Measurements from ENCODE around the gene POLR3A. TPM values are rescaled to one million over a fixed set of nuclear protein-coding genes. Genes with fewer than 3 reads are reported as not detected.
A peak's percentile ranks its signal among the peaks of the same experiment; 100 is the strongest.

The POLR3A gene
- total RNA-seq, 3 donors from 2014 or later = 10.1 to 17.9 (median 13.4) TPM

DNA sequence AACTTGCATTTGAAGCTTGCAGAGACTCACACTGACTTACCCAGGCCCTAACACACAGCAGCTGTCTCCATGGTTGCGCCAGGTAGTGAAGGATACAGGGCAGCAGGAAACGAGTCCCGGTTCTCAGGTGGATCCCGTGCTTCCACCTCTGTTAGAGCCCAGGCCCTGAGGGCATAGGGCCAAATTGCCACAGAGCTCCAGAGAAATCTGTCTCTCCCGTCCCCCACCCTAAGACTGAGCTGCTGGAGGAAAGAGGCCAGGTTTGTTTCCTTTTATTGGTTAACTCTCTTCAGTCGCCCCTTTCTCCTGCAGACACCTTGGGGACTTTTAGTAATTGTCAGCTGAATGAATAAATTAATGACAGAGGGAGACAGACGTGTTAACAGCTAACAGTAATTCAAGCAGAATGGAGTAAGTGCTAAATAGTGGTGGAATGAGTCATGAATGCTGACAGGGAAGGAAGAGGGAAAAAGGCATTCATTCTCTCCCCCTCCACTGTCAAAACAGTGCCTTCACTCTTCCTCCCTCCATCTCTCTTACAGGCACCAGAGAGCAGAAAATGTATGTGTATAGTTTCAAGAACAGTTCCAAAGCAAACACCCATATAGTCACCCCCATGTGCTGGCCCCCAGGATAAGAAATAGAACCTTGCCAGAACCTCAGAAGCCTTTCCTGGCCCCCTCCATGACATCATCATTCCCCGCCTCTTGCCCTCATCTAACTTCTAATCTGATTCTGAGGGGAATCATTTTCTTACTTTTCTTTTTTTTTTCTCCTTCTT lies 86.0 kb downstream of the POLR3A start:
- intact Hi-C loops (cut with DNase I; ENCODE audit: low total_unique reads) = no loop called here
- H3K27me3 ChIP-seq = no peaks in the 10 kb centered on the region
- H3K27ac ChIP-seq = peak overlapping the region; percentile 58 to 73

GRCh38 chr10:77941790-77942189 lies 87.5 kb downstream of the POLR3A start:
- Histone ChIP-seq H3K36me3 (no peaks in the 10 kb centered on the region), H3K27ac (no peak overlapping the region), H3K4me3 (no peak overlapping the region), H3K4me1 (no peaks in the 10 kb centered on the region), H3K27me3 (no peaks in the 10 kb centered on the region), H3K9me3 (no peaks in the 10 kb centered on the region)
- intact Hi-C loops (cut with DNase I; ENCODE audit: low total_unique reads) = no loop called here
- no peak for DNase-seq (ENCODE audit: low spot score in 2 of 2)
- TF ChIP-seq POLR2A (IDR thresholded peaks at IDR 0.05) (no peak), POLR2AphosphoS5 (IDR thresholded peaks at IDR 0.05) (no peak)
- TF ChIP-seq, protein P1, sequence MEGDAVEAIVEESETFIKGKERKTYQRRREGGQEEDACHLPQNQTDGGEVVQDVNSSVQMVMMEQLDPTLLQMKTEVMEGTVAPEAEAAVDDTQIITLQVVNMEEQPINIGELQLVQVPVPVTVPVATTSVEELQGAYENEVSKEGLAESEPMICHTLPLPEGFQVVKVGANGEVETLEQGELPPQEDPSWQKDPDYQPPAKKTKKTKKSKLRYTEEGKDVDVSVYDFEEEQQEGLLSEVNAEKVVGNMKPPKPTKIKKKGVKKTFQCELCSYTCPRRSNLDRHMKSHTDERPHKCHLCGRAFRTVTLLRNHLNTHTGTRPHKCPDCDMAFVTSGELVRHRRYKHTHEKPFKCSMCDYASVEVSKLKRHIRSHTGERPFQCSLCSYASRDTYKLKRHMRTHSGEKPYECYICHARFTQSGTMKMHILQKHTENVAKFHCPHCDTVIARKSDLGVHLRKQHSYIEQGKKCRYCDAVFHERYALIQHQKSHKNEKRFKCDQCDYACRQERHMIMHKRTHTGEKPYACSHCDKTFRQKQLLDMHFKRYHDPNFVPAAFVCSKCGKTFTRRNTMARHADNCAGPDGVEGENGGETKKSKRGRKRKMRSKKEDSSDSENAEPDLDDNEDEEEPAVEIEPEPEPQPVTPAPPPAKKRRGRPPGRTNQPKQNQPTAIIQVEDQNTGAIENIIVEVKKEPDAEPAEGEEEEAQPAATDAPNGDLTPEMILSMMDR (IDR thresholded peaks at IDR 0.05) = no peak

More for the DNA sequence above, 86.0 kb downstream of the POLR3A start:
- Histone ChIP-seq H3K4me1 (no peaks in the 10 kb centered on the region), H3K36me3 (no peaks in the 10 kb centered on the region), H3K9me3 (no peaks in the 10 kb centered on the region), H3K4me3 (no peak overlapping the region)
- peak in 1 of 2 donors; percentile 58 for DNase-seq (ENCODE audit: low spot score in 2 of 2)
- TF ChIP-seq, protein P1 (IDR thresholded peaks at IDR 0.05) = no peak
- TF ChIP-seq POLR2A (IDR thresholded peaks at IDR 0.05) = no peak
- TF ChIP-seq POLR2AphosphoS5 (IDR thresholded peaks at IDR 0.05) = no peak

- no peaks in the 10 kb centered on the region for H3K9me3 ChIP-seq
- no peaks in the 10 kb centered on the region for H3K4me1 ChIP-seq
- TF ChIP-seq POLR2AphosphoS5 (IDR thresholded peaks at IDR 0.05) = no peak
- TF ChIP-seq POLR2A (IDR thresholded peaks at IDR 0.05) = no peak
- TF ChIP-seq, protein P1 (IDR thresholded peaks at IDR 0.05) = no peak
- no peaks in the 10 kb centered on the region for H3K36me3 ChIP-seq
- H3K27me3 ChIP-seq = no peaks in the 10 kb centered on the region
- intact Hi-C loops (cut with DNase I; ENCODE audit: low total_unique reads) = no loop called here
- DNase-seq (ENCODE audit: low spot score in 2 of 2) = no peak
- H3K4me3 ChIP-seq = no peak overlapping the region
- no peak overlapping the region for H3K27ac ChIP-seq
Observed at GRCh38 chr10:77940627-77941026, 88.7 kb downstream of the POLR3A start.

- no peak for DNase-seq (ENCODE audit: low spot score in 2 of 2)
- intact Hi-C loops (cut with DNase I; ENCODE audit: low total_unique reads) = no loop called here
Observed at GRCh38 chr10:77940225-77940624, 89.1 kb downstream of the POLR3A start.

DNA sequence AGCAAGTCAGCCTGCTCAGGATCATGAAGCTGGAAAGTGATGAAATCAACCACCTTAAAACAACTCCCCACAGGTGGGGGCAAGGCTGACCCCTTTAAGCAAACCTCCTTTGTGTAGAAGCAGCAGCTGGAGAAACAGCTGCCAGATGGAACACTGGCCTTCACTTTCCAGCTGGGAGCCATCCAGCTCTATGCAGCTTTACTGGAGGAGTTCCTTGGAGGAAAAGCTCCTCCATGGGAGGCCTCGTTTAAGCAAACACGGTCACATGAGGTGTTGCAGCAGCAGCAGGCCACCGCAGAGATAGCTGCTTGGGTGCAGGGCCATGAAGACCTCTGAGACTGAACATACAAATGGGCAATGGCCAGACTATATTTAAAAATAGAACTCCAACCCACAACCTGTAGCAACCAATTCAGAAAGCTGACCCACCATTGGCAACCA lies 89.7 kb downstream of the POLR3A start:
- Histone ChIP-seq H3K27me3 (no peaks in the 10 kb centered on the region), H3K27ac (peak overlapping the region in 1 of 2 donors; percentile 11), H3K4me1 (no peaks in the 10 kb centered on the region), H3K36me3 (no peaks in the 10 kb centered on the region), H3K9me3 (no peaks in the 10 kb centered on the region), H3K4me3 (no peak overlapping the region)
- TF ChIP-seq, protein P1 (IDR thresholded peaks at IDR 0.05) = no peak
- TF ChIP-seq POLR2AphosphoS5 (IDR thresholded peaks at IDR 0.05) (no peak), POLR2A (IDR thresholded peaks at IDR 0.05) (no peak)
- DNase-seq (ENCODE audit: low spot score in 2 of 2) = peak in 1 of 2 donors; percentile 39
- intact Hi-C loops (cut with DNase I; ENCODE audit: low total_unique reads) = no loop called here

More at GRCh38 chr10:77940225-77940624, 89.1 kb downstream of the POLR3A start:
- Histone ChIP-seq H3K27me3 (no peaks in the 10 kb centered on the region), H3K9me3 (no peaks in the 10 kb centered on the region), H3K4me3 (no peak overlapping the region), H3K36me3 (no peaks in the 10 kb centered on the region), H3K27ac (peak overlapping the region in 1 of 2 donors; percentile 11), H3K4me1 (no peaks in the 10 kb centered on the region)
- TF ChIP-seq POLR2A (IDR thresholded peaks at IDR 0.05) (no peak), POLR2AphosphoS5 (IDR thresholded peaks at IDR 0.05) (no peak)
- TF ChIP-seq, protein P1 (IDR thresholded peaks at IDR 0.05) = no peak

All from breast epithelium (tissue), 4 donors.